GM21367 (cell line): ENCODE measurements around the gene VASH2.
A peak's percentile ranks its signal among the peaks of the same experiment; 100 is the strongest.
"Not testable (repeated sequence)": the region's sequence is repeated elsewhere in the genome, so short reads cannot be mapped to it uniquely, and the experiment has no call there.

Source experiments
- ATAC-seq: cut with Tn5 transposase; IDR thresholded peaks from one replicate; pipeline ENCODE4 v1.9.1; 2021; ENCODE audit not compliant: unreplicated experiment

The VASH2 gene

DNA sequence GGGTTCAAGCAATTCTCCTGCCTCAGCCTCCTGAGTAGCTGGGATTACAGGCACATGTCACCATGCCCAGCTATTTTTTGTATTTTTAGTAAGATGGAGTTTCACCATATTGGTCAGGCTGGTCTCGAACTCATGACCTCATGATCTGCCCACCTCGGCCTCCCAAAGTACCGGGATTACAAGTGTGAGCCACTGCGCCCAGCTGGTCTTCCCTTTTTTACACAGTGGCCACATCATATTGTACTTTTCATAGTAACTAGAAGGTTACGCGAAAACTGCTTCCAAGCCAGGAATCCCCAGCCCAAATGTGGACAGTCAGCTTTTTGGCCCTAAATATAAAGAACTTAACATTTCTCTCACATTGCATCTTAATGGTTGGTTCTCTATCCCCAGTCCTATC is 4.2 kb downstream of the VASH2 start:
- ATAC-seq, result no peak

DNA sequence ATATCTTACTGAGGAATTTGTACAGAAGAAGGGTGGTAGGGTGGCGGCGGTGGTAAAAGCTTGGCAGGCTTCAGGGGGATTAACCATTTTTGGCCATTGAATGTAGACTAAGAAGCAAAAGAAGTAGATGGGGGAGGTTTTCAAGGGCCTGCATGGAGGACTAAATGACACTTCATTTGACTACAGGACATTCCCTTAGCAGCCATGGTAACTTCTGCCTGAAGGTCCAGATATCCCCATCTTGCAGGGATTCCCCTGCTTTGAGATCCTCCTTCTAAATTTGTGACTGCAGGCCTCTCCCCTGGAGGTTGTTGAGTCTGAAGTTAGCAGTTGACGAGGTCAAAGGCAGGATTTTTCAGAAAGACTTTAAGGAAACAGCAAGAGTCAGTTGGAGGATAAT is 4.8 kb downstream of the VASH2 start:
- ATAC-seq, result no peak

DNA sequence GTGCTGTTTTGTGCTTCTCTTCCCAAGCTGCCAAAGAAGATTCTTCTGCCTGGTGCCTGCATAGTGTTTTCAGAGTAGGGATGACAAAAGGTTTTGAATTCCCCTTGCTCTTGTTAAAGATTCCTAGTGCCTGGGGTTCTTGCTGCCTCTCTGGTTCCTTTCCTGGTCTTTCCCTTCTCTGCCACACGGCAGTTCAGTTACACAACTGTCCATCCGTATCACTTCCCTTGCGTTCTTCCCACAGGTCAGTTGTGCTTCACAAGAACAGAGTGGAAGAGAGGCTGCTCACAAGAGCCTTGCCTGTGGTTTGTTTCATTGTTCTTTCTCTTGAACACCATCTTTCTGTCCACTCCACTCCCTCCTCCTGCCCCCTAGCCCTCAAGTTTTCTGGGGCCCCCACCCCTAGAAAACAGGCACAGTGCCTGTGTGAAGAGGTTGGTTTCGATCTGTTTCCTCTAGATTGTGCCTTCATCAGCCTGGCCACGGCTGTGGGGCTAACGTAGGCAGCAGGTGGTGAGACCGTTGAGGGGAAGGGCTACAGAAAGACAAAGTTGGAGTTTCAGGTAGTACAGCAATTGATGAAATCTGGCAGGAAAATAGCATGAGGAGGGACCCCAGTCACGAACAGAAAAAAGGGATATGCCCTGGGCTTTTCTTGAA is 5.8 kb downstream of the VASH2 start:
- no peak for ATAC-seq

DNA sequence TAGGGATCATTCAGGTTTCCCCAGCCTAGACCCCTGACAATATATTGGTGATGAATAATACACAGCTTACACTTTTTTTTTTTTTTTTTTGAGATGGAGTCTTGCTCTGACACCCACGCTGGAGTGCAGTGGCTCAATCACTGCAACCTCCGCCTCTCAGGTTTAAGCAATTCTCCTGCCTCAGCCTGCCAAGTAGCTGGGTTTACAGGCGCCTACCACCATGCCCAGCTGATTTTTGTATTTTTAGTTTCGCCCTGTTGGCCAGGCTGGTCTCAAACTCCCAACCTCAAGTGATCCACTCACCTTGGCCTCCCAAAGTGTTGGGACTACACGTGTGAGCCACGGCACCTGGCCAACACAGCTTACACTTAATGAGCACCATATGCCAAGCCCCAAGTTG is 7.2 kb downstream of the VASH2 start:
- no peak for ATAC-seq

DNA sequence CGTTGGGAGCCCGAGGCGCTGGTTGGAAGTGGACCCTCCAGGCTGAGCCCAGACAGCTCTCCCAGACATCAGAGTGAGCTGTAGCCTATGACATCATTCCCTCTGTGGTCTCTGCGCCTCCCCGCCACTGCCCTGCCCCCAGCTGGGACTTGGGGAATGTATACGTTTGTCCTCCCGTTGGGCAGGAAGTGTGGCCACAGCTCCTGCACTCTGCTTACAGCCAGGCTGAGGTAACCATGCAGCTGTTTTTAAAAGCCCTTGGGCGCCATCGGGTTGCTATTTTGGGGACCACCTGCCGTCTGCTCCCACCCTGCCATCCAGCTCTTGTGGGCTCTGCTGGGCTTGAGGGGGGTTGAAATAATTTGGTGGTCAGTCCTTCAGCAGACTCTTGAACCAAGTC is 7.8 kb downstream of the VASH2 start:
- ATAC-seq, result no peak

DNA sequence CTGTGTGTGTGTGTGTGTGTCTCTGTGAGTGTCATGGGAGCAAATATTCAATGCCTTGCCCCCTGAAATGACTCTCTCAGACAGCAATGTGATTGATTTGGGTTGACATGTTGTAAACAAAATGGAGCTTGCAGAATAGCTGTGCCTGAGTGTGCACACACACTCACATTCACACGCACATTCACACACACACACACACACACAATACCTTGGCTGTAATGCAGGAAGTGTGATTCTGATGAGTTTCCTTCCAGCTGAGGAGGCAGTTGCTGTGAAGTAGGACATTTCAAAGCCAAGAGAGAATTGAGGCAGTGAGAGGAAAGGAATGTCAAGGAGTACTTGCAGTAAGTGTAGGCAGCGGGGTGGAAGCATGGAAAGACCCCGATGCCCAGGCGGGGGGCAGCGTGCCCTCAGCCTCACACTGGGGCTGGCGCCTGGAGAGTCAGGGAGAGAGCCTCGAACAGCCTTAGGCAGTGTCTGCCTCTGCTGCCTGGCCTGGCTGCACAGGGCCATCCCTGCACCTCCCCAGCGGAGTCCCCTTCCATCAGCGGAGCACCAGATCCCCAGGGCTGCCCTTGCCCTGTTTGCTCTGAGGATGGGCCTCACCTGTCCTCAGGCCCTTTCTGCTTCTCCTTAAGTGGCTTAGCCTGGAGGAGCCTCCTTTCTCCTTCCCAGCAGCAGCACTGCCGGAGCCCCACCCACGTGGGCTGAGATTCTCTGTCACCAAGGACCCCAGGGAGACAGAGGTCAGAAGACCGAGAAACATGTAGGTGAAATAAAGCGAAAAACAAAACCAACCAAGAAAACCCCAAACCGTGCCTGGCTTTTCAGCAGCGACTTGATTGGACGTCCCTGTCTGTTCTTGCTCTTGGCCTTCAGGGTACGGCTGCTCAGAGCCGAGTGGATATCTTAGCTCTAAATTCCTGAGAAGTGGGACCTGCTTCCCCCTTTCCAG is 9.2 kb downstream of the VASH2 start:
- peak; percentile 62 for ATAC-seq

DNA sequence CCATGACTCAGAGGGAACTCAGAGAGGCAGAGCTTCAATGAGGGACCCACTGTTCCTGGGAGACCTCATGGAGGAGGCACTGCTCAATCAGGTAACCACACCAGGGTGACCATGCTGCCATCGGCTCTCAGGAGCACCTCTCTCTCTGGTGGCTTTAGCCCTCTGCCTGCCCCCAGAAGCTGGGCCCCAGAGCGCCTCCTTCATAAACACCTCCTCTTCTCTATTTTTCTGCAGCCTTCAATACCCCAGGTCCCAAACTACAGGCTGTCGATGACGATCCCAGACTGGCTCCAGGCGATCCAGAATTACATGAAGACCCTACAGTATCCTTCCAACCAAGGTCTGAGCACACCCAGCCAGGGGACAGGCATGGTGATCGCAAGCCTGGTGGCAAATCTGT is 10.6 kb downstream of the VASH2 start:
- ATAC-seq, result no peak

DNA sequence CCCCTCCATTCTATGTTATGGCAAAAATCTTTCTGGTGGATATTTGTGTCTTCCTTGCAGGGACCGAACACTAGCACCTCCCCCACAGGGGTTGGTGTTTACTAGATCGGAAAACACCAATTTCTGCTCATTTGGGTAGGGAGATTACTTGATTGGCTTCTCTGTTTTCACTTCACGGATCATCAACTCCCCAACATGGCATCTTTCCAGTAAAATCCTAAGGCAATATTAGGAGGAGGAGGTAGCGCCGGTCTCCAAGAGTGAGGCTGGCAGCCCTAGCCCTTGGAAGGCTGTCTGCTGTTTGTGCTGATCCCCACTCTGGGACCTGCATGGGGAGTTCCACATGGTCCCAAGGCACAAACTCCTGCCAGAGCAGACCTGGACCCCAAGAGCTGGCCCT is 12.2 kb downstream of the VASH2 start:
- no peak for ATAC-seq

DNA sequence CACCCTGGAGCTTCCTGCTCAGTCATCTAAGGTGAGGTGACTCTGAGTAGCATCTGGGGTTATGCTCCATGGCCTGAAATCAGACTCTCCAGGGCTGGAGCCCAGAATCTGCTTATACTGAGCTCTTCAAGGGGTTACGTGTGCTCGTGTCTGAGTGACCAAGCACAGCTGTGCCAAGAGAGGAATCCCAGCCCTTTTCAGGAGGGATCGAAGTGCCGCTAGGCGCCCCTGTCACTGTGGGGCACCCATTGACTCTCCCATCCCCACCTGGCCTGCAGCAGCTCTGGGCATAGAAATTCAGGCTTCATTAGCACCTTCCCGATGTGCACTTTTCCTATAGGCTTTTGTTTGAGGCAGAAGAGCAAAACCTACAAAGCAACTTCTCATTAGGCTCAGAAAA is 13.8 kb downstream of the VASH2 start:
- ATAC-seq, result no peak

DNA sequence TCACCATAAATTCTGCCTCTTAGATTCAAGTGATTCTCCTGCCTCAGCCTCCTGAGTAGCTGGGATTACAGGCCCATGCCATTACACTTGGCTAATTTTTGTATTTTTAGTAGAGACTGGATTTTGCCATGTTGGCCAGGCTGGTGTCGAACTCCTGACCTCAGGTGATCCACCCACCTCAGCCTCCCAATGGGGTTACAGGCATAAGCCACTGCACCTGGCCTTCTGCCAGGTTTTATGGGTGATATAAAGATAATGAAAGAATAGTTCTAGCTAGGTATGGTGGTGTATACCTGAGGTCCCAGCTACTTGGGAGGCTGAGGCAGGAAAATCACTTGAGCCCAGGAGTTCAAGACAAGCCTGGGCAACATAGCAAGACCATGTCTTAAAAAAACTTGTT is 14.7 kb downstream of the VASH2 start:
- ATAC-seq, result not testable (repeated sequence)

DNA sequence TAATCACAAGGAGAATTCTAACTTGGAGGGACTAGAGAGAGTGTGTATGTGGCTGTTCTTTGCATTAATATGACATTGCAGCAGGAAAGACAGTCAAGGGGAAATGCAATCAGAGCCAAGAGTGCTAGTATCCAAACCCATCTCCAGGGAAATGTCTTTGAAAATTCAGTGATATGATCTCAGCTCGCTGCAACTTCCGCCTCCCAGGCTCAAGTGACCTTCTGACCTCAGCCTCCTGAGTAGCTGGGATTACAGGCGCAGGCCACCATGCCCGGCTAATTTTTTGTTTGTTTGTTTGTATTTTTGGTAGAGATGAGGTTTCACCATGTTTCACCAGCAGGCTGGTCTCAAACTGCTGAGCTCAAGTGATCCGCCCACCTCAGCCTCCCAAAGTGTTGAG is 16.3 kb downstream of the VASH2 start:
- no peak for ATAC-seq

DNA sequence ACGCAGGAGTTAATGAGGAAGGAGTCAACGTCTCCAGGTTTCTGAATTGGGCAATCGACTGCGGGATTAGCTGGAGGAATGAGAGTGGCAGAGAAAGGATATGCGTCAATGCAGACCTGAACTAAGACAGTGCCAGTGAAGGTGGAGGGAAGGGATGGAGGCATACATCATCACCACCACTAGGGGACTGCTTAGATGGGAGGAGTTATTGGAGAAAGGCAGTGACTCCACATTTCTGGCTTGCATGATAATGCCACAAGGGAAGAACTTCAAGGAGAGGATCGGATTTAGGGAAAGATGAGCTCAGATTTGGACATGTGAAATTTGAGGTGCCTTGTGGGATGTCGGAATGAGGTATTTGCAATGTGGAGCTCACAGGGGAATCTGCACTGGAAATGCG is 17.5 kb downstream of the VASH2 start:
- no peak for ATAC-seq

DNA sequence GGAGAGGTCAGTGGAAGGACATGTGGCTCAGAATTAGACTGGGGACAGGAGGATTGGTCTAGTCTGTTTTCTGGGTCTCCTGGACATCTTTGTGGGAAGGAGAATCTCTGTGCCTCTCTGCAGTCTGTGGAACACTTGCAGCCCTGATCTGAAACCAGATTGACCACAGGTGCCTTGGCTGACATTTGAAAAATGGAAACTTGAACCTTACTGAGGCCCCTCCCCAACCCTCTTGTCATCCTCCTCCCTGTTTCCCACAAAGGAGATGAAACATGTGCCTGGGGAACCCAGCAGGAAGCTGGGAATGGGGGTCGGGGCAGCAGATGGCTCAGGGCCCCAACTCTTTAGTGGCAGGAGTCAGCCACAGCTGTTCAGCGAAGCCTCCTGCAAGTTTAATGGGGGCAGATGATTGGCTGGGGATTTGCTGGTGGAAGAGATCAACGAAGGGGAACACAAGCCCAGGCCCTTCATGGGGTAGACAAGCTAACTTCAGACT is 18.1 kb downstream of the VASH2 start:
- peak; percentile 57 for ATAC-seq

DNA sequence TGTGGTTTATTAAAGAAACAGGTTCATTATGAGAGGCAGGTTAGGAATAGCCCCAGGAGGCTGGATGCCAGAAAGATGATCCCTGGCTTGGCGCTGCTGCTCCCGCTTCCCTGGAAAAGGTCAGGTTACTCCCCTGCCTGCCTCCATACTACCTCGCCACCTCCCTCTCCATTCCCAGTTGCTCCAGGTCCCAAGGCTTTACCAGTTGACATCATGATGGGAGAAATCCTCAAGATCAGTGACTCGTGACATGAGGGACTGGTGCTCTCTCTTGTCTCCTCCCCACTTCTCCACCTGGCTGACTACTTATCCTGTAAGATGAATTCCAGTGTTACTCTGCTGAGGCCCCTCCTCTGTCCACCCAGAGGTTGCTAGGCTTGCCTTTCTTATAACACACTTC is 19.7 kb downstream of the VASH2 start:
- ATAC-seq, result no peak

DNA sequence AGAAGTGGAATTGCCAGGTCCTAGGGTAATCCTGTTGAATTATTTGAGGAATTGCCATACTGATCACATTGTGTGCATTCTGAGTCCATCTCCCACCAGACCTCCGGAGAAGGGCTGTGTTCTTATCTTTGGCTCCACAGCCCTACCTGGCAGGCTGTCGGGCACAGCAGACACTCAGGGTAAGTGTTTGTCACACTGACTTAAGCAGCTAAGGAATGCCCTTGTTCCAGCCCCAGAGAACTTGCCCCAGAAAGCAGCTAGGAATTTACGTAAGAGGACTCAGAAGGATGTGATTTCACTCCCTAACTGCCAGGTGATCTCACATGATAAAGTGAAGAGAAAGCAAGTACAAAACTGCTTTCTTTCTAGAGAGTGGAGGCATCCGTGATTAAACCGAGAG is 21.0 kb downstream of the VASH2 start:
- ATAC-seq, result no peak

DNA sequence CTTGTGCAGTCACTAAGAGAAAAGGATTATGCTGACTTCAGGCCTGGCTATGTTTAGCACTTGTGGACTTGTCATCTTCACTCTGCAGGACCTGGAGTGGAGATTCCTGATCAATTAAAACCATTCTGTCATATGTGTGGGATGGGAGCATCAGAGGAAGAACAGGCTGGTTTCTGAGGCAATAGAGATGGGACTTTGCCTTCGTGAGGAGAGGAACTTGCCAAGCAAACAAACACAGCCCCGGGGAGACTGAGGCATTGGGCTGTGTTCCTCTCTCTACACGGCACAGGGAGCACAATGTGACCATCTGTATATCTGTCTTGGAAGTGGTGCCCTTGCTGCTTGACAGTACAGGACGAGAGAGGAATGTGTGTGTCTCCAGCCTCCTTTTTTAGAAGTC is 23.1 kb downstream of the VASH2 start:
- ATAC-seq, result no peak

DNA sequence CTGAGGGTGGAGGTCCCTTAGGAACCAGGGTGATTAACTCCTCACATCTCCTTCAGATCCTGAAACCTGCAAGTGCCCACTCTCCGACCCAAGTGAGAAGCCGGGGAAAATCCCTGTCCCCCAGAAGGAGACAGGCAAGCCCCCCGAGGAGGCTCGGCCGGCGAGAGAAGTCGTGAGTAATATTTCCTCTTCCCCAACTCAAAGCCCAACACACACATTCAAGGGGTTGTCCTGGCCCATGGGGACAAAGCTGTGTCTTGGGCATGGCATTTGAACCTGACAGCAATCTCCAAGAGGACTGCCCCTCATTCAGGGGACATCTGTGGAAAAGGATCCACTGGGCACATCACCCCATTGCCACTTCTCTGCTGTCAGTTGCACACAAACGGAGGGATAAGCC is 23.6 kb downstream of the VASH2 start:
- ATAC-seq, result no peak

DNA sequence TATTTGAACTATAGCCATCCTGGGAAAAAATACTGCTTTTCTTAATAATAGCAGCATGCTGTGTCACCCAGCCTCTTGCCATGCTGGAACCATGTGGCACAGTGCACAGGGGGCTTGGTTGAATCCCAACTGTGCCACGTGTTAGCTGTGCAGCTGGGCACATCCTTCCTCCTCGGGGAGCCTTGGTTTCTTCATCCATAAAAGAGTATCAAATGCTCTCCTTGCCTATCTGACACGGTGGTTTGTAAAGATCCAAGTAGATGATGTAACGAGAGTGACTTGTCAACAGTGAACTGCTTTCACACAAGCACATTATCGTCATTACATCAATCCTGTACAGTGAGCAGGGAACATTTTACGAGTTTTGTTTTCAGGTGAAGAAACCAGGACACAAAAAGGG is 24.4 kb downstream of the VASH2 start:
- no peak for ATAC-seq

DNA sequence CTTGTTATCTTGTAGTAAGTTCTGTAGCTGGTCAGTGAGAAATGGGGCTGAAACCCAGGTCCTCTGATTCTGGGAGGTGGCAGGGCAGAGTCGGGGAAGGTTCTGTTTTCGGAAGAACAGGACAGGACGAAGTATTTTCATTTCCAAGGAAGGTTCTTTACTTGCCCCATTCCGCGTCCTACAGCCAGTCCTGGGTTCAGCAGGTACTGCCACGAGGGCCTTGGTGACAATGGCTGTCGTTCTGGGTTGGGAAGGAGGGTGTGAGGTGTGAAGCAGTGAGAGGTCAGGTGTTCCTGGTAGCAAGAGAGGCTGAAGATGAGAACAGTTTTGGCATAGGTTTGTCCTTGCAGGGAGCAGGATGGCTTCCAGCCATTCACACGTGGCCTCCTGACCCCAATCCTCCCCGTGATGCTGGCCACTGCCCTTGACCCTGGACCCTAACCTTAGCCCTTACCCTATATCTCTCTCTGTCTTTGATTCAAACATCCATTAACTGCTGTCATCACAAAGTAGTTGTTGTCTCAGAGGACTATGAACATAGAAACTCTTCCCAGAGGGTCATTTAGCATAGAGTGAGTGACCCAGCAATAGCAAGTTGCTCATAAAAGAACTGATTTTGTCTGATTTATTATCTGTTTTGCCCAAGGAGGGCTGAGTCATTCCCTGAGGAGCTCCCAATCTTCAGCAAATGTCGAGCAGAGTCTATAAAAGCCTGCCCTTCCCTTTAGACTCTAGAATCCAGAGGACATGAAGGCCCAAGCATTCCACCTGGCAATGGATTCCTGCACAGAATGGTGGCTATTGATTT is 25.0 kb downstream of the VASH2 start:
- no peak for ATAC-seq

DNA sequence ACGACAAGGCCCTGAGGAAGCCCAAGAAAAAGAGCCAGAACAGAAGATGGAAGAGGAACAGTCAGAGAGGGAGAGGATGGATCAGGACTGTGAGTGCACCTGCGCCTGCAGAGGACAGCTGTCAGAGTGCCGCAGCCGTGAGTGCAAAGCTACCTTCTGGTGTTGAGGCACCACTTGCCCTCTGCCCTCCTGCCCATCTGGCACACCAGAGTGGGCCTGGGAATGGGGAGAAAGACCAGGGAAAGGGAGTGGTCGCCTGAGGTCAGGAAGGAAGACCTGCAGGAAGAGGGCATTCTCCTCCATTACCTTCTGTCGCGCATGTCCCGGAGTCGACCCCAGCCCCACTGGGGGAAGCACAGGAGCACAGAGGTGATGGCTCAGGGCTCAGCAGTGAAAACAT is 26.2 kb downstream of the VASH2 start:
- ATAC-seq, result no peak
